Psoas muscle (tissue), 8 donors: ENCODE results near the gene ABCB8. TPM values are rescaled to one million over a fixed set of nuclear protein-coding genes. Genes with fewer than 3 reads are reported as not detected.
A peak's percentile ranks its signal among the peaks of the same experiment; 100 is the strongest.

Experiments used
- ATAC-seq, 4 donors: fragments of 200-7000 bp; cut with Tn5 transposase; one replicate each; pipeline ENCODE4 v1.9.1; 2020; ENCODE audit warnings: moderate library complexity in 3 of 4, mild to moderate bottlenecking in 2 of 4
- DNase-seq, 2 donors: peaks; one replicate each; pipeline ENCODE4 v3.0.0-alpha.2; 2020
- H3K27ac ChIP-seq: fragments of 200-600 bp; one replicate; pipeline ENCODE4 v1.8.0; 2022
- H3K27me3 ChIP-seq, 3 donors: fragments of 200-600 bp in 1 of 3; one replicate each; pipeline versions ENCODE4 v1.6.1 to v1.8.0; 2013 to 2022; ENCODE audit warnings: low read length in 2 of 3, mild to moderate bottlenecking in 2 of 3, moderate library complexity in 1 of 3; ENCODE audit not compliant: insufficient read depth in 3 of 3
- H3K36me3 ChIP-seq, 2 donors: fragments of 200-600 bp in 1 of 2; one replicate each; pipeline versions ENCODE4 v1.6.1 to v1.8.0; 2013 to 2022; ENCODE audit warnings: low read depth in 1 of 2, mild to moderate bottlenecking in 1 of 2, moderate library complexity in 1 of 2; ENCODE audit not compliant: insufficient read depth in 1 of 2
- H3K4me1 ChIP-seq: fragments of 200-600 bp; one replicate; pipeline ENCODE4 v1.8.0; 2022
- H3K4me3 ChIP-seq: fragments of 200-600 bp; one replicate; pipeline ENCODE4 v1.8.0; 2022; ENCODE audit warnings: mild to moderate bottlenecking
- H3K9me3 ChIP-seq: fragments of 200-600 bp; one replicate; pipeline ENCODE4 v1.8.0; 2022
- WGBS, 3 donors: extraction: QIAGEN DNeasy Blood & Tissue Kit; methylation state at CpG; one replicate each; pipeline versions ENCODE4 v1.1.6 to v1.1.7; 2013; 5-methylcytosine and 5-hydroxymethylcytosine counted together
- intact Hi-C, 2 donors: fragments of 100-400 bp; cut with DNase I; formaldehyde crosslinking; loops; one replicate each; pipeline versions ENCODE4 v1.11.0 to v1.14.2; 2022
- polyA plus RNA-seq, 3 donors: library from polyadenylated mRNA; stranded (reverse); fragments of 200-250 nt; gene quantifications; one replicate each; pipeline ENCODE4 v1.2.3, GENCODE V29; 2013
- total RNA-seq, 4 donors: library from RNA; stranded (reverse); fragmentation: NEBNext Ultra II Directional in 2 of 4; extraction: Animal tissue kit (Norgen Biotek cat#: 25700) in 2 of 4; gene quantifications; one replicate each; pipeline versions ENCODE4 v1.2.1 to v1.2.4, GENCODE V29; 2021 to 2023
- TF ChIP-seq, protein P1 (sequence below): fragments of 200-600 bp; IDR thresholded peaks from one replicate; pipeline ENCODE4 v1.8.0; 2022; ENCODE audit warnings: antibody characterized with exemption
- donor health status: healthy with polysubstance abuse.
- donor health status: DM: no; HTN: no; CAD: no; lungs with moderate emphysema.
- donor health status: Bipolar disorder and iron deficiency.
- donor health status: healthy.
- donor health status: DM: yes; HTN: yes; CAD: no.
- donor health status: DM: no; HTN: no; CAD: no.
- donor health status: DM: no; HTN: no; CAD: no.
- donor health status: DM: yes; HTN: yes; CAD: no.

ABCB8 gene
- total and polyA plus RNA-seq, 7 donors: 9.3 to 20.7 (median 16.6) TPM

DNA sequence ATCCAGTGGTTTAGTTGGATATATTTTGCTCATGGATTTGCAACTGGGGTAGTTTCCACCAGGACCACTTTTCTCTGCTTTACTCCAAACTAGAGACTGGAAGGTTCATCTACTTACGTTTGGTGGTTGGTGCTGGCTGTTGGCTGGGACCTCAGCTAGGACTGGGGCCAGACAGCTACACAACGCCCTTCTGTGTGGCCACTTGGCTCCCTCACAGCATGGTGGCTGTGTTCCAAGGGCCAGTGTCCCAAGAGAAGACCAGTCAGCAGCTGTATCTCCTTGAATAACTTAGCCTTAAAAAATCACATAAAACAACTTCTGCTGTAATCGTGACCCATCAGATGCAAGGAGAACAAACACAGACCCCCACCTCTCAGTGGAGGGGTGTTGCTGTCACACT, 45.9 kb upstream of the ABCB8 start:
- intact Hi-C loops: loop anchor here in 1 of 2 donors (10.0 kb wide), 1 partner anchor 198 kb away; no protein-coding TSS in a partner anchor

DNA sequence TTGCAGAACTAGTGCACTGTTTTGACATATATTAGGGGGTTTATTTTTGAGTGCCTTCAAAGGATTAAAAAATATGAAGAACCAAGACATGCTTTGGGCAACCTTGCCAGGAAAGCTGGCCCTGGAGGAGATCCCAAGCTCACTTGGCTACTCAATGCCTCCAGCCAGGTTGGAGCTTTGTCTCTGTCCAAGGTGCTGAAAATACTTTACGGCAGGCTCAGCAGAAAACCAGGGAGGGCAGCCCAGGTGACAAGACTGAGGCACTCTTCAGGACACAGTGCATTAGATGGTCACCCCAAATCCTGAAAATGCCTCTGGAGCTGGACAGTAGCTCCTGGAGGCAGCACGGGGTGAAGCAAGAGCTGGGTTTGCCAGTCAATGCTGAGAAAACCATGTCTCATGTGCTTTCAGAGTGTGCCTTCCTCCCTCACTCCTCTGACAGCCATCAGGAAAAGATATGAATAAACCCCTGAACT, 44.3 kb upstream of the ABCB8 start:
- peaks cover 0 to 45% (median under 1%) of the 10 kb centered on the region in 3 donors for H3K27me3 ChIP-seq
- TF ChIP-seq, protein P1, sequence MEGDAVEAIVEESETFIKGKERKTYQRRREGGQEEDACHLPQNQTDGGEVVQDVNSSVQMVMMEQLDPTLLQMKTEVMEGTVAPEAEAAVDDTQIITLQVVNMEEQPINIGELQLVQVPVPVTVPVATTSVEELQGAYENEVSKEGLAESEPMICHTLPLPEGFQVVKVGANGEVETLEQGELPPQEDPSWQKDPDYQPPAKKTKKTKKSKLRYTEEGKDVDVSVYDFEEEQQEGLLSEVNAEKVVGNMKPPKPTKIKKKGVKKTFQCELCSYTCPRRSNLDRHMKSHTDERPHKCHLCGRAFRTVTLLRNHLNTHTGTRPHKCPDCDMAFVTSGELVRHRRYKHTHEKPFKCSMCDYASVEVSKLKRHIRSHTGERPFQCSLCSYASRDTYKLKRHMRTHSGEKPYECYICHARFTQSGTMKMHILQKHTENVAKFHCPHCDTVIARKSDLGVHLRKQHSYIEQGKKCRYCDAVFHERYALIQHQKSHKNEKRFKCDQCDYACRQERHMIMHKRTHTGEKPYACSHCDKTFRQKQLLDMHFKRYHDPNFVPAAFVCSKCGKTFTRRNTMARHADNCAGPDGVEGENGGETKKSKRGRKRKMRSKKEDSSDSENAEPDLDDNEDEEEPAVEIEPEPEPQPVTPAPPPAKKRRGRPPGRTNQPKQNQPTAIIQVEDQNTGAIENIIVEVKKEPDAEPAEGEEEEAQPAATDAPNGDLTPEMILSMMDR: no peak
- WGBS, 3 donors: 0 to 7% (median 4%) methylated on average over 2 of the region's 2 CpGs
- no peaks in the 10 kb centered on the region for H3K9me3 ChIP-seq
- H3K4me1 ChIP-seq: no peaks in the 10 kb centered on the region
- no peak overlapping the region for H3K4me3 ChIP-seq
- intact Hi-C loops: loop anchor here in 1 of 2 donors (10.0 kb wide), 1 partner anchor 199 kb away; no protein-coding TSS in a partner anchor
- no peaks in the 10 kb centered on the region for H3K36me3 ChIP-seq
- no peak overlapping the region for H3K27ac ChIP-seq
- DNase-seq (peak in 1 of 2 donors; percentile 3), ATAC-seq (no peak)

More for the DNA sequence above, 45.9 kb upstream of the ABCB8 start:
- Histone ChIP-seq H3K4me1 (no peaks in the 10 kb centered on the region), H3K27me3 (peaks cover 0 to 51% (median 7%) of the 10 kb centered on the region in 3 donors), H3K27ac (no peak overlapping the region), H3K36me3 (no peaks in the 10 kb centered on the region), H3K4me3 (no peak overlapping the region), H3K9me3 (no peaks in the 10 kb centered on the region)
- WGBS, 3 donors: 7 to 16% (median 10%) methylated on average over 3 of the region's 3 CpGs
- peak in 1 of 2 donors; percentile 12 for DNase-seq
- ATAC-seq: no peak
- TF ChIP-seq, protein P1: no peak

DNA sequence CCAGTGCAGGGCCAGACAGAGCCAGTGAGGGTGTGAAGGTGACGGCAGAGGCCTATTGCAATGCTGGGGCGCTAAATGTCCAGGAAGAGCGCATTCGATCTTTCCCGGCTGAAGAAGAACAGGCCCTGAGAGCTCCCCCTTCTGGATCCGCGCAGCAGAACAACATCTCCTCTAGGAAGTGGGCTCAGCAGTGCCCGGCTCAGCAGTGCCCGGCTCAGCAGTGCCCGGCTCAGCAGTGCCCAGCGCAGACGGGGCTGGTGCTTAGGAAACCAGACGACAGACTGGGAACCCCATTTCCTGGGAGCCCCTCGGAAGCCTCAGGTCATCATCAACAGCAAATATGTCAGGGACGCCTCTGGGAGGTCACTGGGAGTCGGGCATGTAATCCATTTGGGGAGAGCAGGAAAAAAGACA, 42.1 kb upstream of the ABCB8 start:
- Histone ChIP-seq H3K36me3 (no peaks in the 10 kb centered on the region), H3K27me3 (peaks cover 0 to 25% (median 0%) of the 10 kb centered on the region in 3 donors), H3K27ac (no peak overlapping the region), H3K4me1 (no peaks in the 10 kb centered on the region), H3K9me3 (no peaks in the 10 kb centered on the region), H3K4me3 (no peak overlapping the region)
- TF ChIP-seq, protein P1: peak; percentile 49
- ATAC-seq (peak in 2 of 4 donors; percentile 39 to 54), DNase-seq (peak; percentile 57 to 70)
- intact Hi-C loops: loop anchor here in 1 of 2 donors (10.0 kb wide), 1 partner anchor 201 kb away; no protein-coding TSS in a partner anchor
- 9 to 13% (median 11%) methylated on average over 16 of the region's 16 CpGs for WGBS, 3 donors

DNA sequence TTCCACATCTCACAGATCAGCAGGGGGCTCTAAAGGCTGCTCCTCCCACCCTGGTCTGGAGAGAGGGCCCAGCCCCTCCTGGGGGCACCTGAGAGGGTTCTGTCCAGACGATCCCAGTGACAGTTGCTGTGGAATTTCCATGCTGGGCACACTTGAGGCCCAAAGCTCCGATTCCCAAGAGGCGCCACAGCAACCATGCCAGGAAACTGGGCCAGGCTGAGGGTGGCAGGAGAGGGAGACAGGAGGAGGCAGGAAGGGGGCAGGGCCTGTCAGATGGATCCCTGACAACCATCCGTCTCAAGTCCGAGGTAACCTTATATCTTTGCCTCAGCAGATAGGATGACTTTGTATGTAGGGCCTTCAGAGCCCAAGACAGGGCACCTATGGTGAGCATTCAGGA, 41.7 kb upstream of the ABCB8 start:
- Histone ChIP-seq H3K4me3 (no peak overlapping the region), H3K4me1 (no peaks in the 10 kb centered on the region), H3K27me3 (peaks cover 0 to 20% (median 0%) of the 10 kb centered on the region in 3 donors), H3K9me3 (no peaks in the 10 kb centered on the region), H3K36me3 (no peaks in the 10 kb centered on the region), H3K27ac (no peak overlapping the region)
- no peak for ATAC-seq
- WGBS, 3 donors: 57 to 61% (median 60%) methylated on average over 5 of the region's 5 CpGs
- no peak for DNase-seq
- TF ChIP-seq, protein P1: no peak
- intact Hi-C loops: loop anchor here in 1 of 2 donors (10.0 kb wide), 1 partner anchor 202 kb away; no protein-coding TSS in a partner anchor
